NCI-H226 (cell line): ENCODE measurements around the gene FBF1.

Source experiments
- DNase-seq: peaks from one replicate; pipeline ENCODE4 v3.0.0-alpha.2; 2015

The FBF1 gene

DNA sequence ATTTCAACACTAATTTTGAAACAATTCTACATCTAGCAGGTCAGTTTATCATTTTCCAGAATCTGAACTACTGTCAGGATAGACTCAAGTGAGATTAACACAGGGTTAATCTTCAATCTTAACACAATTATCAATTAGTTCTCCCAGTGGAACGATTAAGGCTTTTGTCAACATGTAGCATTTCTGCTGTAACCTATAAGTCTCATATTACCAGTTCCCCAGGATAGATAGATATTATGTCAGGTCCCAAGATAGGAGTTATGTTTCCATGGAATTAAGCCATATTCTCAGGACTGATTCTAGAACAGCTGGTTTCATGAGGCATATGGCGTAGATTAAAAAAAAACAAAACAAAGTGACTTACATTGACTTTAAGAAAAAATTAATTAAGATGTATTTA, 4.4 kb upstream of the FBF1 start:
- no peak for DNase-seq

GRCh38 chr17:75943491-75943890, 2.6 kb upstream of the FBF1 start:
- DNase-seq: no peak

GRCh38 chr17:75942473-75942872, 1.6 kb upstream of the FBF1 start:
- DNase-seq: no peak

DNA sequence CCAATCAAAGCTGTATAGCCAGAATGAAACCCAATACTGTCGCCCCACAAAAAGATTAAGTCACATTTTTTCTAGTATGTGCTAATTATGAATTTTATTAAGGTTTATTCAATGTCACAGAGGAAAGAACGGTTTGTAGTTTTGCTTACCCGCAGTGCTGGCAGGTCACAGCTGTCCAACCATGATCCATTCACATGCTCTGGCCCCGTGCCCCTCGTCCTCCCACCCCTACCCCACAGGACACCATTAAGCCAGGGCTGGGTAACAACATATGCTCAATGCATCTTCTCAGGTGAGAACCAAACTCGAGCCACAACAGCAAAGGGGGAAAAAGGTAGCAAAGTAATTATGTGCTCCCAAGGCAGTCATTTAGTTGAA, 589 bp upstream of the FBF1 start:
- DNase-seq: no peak

DNA sequence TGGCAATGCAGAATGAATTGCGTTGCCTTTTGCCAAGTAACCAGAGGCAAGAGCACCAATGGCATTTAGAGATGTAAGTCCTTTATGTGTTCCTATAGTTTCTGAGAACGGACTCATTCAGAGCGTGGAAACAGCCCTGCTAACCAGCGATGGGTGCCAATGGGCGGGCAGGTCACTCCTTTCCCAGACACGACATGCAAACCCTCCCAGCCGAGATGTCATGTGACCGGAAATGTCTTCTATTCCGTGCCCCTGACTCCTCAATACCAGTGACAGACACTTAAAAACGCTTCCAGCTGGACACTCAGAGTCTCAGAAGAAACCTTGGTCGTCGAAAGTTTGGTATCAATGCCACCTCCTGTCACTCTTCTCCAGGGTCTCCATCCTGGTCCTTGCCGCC, 3.2 kb downstream of the FBF1 start:
- no peak for DNase-seq

GRCh38 chr17:75933808-75934207, 7.0 kb downstream of the FBF1 start:
- DNase-seq: no peak

DNA sequence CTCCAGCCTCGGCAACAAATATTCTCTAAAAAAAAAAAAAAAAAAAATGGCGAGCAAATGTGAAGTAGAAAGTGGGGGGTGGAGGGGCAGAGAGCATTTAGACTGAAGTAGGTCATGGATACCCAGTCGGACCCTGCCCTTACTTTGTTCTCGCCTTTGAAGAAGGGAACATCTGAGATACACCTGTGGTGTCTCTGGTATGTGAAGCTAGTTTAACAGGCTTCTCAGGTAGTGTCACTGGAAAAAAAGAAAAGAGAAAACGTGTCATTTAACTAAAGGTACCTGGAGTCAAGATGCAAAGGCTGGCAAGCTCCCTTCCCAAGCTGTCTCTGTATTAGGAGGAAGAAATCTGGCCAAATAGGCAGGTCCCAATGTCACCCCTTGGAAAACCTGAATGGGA, 8.0 kb downstream of the FBF1 start:
- DNase-seq: no peak

- no peak for DNase-seq
Observed at GRCh38 chr17:75931062-75931461, 9.8 kb downstream of the FBF1 start.

- DNase-seq: no peak
Observed at GRCh38 chr17:75927286-75927922, 13.4 kb downstream of the FBF1 start.

DNA sequence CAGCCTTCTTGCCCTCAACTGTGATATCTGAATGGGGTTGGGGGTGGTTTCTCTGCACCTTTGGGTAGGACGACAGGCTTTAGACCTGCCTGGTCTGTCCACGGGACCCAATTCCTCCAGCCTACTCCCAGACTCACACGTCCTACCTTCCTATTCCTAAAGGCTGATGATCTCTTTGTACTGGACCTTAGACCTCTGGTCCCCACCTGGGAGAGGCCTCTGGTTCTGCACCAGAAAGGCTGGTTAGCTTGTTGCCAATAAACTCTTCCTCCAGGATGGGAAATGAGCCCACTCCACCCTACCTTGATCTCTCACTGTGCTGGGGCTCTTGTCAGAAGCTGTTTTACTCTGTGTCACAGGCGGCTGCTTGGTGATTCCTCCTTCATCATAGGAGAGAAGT, 14.4 kb downstream of the FBF1 start:
- no peak for DNase-seq

DNA sequence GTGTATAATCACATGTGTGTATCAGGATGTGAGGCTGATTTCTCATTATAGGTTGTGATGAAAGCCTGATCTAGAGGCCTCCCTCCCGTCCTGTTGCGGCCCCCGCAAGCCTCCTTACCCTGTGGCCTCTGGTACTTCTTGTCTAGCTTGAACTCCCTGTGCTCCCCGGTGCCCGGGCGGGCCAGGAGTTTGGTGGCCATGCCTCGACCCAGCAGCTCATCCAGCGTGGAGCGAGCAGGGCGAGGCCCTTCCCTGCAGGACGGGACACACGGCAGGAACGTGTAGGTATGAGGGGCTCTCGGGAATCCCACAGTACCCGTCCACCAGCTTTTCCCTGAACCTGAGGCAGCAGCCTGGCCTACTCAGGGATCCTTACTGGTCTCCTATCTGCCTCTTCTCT, 14.9 kb downstream of the FBF1 start:
- DNase-seq: no peak

DNA sequence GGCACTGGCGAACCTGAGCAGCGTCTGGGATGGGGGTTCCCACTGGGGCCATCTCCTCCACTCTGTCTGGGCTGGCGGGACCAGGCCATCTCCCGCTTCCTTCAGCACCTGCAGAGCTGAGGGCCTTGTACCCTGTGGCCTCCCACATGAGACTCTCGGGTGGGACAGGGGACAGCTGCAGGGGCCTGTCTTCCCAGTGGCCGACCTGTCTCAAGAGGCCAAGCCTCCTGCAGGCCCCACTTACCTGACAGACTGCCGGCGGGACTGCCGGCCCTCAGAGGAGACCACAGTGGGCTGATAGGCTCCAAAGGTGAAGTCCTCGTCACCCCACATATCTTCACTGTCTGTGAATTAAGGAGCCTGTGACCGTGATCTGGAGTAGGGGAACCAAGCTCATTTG, 15.7 kb downstream of the FBF1 start:
- no peak for DNase-seq

DNA sequence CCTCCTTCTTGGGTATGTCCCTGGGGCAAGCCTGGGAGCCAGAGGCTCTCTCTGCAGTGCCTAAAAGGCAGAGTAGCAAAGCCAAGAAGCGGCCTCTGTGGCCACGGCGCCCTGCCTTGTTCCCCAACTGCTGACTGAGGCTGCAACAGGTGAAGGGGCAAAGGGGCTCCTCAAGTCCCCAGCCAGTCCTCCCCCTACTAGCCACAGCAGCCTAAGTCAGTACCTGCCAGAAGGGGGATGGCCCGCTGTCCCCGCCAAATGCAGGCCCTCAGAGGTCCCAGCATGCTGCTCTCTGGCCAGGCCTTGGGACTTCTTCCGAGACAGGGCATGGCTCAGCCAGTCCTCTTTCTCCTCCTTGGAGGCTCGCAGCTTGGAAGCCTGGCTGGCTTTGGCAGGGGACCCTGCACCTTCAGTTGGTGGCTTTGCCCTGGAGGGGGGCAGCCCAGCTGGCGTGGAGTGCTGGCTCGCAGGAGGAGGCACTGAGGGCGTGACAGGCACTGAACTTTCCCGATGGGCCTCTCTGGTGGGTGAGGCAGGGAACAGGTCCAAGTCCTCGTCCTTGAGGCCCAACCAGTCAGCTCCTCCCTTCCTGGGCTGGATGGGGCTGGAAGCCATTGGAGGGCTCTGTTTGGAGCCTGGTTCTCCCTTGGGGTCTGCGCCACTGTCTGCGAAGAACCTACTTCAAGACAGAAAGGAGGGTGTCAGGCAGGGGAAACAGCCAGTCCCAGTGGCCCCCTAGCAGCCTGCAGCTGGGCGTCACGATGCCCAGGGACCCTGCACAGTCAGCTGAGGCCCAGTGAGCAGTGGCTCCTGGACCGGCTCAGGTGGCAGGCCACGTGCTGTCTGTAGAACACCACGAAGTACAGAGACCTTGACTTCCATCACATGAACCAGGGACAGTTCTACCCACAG, 17.6 kb downstream of the FBF1 start:
- no peak for DNase-seq

DNA sequence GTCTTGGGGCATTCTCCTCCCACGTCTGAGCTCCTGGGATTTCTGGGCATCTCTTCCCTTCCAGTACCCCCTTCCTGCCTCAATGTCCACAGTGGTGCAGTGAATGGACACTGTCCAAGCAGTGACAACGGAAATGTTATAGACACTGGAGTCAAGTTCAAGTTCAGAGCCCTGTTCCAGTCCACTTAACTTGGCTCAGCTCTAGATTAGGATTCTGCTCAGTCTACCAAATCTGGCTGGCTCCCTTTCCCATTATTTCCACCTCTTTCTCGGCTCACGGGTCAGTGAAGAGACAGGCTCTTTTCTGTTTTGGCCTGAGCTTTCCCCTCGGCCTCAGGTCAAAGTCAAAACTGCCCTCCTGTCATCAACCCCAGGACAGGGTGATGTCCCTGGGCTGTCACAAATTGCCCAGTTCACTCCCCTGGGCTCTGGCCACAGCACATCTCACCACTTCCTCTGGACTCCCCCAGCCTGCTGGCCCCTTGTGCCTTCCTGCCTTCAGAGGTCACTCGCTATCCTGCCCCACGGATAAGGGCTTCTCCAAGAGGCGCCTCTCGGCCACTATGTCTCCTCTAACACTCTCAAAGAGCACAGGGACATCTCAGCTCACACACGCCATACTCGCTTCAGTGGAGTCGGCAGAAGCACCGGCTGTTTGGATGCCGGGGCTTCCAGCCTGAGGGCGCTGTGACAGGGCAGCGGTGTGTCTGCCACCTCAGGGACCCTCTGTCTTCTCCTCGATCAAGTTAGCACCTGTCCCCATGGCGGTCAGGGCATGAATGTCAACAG, 18.5 kb downstream of the FBF1 start:
- no peak for DNase-seq

GRCh38 chr17:75921596-75921995, 19.2 kb downstream of the FBF1 start:
- DNase-seq: no peak

DNA sequence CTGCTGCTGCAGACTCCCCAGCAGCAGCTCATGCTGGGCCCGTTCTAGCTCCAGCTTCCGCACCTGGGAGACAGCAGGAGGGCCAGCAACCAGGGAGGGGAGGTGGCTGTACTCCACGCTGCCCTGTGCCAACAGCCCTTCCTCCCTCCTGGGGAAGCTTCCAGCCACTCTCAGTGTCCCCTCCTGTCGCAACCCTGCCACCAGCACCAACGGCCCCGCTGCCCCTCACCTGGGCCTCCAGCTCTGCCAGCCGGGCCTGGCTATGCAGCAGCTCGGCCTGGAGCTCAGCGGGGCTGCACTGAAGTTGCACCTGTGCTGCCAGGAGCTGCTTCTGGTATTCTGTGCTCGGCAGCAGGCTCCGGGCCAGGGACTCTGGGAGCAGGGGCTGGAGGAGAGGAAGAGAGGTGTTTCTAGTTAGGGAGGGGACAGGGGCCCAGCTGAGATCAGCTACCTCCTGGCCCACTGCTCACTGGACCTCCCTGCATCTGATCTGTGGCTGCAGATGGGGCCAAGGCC, 20.7 kb downstream of the FBF1 start:
- no peak for DNase-seq

DNA sequence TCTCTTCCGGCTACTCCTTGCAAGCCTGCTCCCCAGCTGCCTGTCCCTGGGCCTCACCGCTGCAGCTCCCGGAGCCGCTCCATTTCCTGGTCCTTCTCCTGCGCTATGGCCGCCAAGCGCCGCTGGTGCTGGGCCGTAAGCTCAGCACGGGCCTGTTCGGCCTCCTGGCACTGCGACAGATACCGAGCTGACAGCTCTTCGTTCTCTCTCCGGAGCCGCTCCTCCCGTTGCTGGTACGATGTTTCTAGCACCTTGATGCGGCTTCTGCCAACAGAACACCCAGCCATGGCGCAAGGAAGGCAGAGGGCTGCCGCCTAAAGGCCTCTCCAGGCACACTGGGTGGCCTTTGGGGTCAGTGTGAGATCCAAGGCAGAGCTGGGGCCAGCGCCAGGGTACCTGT, 21.2 kb downstream of the FBF1 start:
- DNase-seq: no peak

DNA sequence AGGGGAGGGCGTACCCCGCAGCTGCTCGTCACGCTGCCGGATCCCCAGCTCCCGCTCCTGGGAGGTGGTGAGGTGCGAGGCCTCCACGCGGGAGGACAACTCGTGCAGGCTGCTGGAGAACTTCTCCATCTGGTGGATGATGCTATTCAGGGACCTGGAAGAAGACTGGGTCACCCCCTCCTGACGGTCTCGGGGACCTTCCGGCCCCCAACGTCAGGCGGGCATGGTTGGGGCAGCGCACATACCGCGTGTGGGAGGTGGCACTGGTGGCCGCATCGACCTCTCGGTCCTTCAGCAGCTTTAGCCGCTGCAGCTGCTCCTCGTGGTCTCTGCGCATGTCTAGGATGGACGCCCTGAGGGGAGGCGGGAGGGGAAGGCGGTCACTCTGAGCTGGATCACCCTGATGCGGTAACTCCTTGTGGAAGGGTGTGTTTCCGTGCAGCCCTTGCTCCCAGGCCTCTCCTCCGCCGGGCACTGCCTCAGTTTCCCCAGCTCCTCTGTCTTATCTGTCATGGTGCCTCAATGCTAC, 22.9 kb downstream of the FBF1 start:
- DNase-seq: no peak

DNA sequence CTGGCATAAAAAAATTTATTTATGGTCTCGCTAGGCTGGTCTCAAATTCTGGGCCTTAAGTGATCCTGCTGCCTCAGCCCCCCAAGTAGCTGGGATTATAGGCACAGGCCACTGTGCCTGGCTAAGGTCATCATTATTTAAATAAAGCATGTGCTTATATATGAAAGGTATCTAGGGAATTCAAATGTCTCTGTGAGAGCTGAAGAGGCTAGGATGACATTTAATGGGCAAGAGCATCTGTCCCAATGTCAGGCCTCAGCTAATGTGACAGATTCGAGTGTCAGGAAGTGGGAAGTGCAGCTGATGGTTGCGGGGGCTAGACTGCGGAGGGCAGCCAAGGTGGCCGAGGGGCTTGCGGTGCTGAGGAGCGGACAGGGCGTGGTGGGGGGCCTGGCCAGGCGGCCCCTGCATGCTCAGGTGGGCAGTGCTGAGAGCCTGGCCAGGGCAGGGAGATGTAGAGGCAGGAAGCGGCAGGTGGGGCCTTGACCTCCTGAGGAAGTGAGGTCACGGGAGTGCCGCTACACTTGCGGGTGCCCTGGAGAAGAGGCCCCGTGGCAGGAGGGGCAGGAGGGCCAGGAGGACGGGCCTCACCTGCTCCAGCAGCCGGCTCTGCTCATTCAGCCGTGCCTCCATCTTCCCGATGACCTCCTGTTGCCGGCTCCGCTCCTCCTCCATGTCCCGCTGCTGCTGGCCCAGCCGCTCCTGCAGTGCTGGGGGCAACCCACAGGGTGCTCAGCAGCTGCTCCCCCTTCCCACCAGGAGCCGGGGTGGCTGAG, 23.5 kb downstream of the FBF1 start:
- no peak for DNase-seq

DNA sequence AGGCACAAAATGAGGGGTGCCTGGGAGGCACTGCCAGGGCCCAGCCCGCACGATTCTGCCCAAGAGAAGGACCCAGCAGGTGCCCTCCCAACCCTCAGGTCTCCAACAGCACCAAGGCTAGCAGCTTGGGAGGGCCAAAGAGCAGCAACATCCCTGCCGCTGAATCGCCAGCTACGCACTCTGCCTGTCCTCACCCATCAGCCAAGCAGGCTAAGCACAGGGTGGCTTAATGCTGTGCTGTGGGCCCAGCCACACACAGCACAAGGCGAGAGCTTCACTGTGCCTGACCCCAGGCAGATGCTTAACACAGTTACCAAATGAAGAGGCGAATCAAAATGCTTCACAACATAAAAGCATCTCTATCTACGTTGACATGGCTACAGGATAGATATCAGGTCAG, 25.6 kb downstream of the FBF1 start:
- no peak for DNase-seq

GRCh38 chr17:75914643-75915267, 26.1 kb downstream of the FBF1 start:
- no peak for DNase-seq
